ENCODE measurements around the gene GPC3.

GRCh38 chrX:133881893-133882292 is 103.5 kb downstream of the GPC3 start:
- TF ChIP-seq CTCF (IDR thresholded peaks at IDR 0.05) (no peak), ZBTB33 (IDR thresholded peaks at IDR 0.05; ENCODE audit: borderline replicate concordance, low read depth) (no peak), POLR2AphosphoS5 (IDR thresholded peaks at IDR 0.05; ENCODE audit: low read depth, low read length) (no peak)

Measured in SK-N-SH (cell line).